K562 (cell line): ENCODE measurements around the gene SLC26A11. TPM values are rescaled to one million over a fixed set of nuclear protein-coding genes. Genes with fewer than 3 reads are reported as not detected.
A peak's percentile ranks its signal among the peaks of the same experiment; 100 is the strongest.

Experiments
- CBFA2T2 ChIP-seq: fragments of 450-650 bp; conservative IDR thresholded peaks from 2 replicates; pipeline ENCODE4 v1.6.1; 2017; ENCODE audit warnings: mild to moderate bottlenecking
- CCNT2 ChIP-seq: IDR thresholded peaks from 2 replicates; pipeline ENCODE4 v1.6.1; 2011; ENCODE audit warnings: borderline replicate concordance, low read depth, mild to moderate bottlenecking, moderate library complexity, mixed read lengths, low read length; ENCODE audit not compliant: insufficient read length; ENCODE audit errors: extremely low read depth
- MAZ ChIP-seq, 2 experiments: fragments of 450-650 bp in 1 of 2; sonication (generic) in 1 of 2; formaldehyde crosslinking; IDR thresholded peaks in 1 of 2; conservative IDR thresholded peaks in 1 of 2; 2 replicates each; pipeline versions ENCODE4 v1.4.0 to v1.5.0; 2020; ENCODE audit warnings: mild to moderate bottlenecking in 1 of 2, missing genetic modification reagents in 1 of 2
- MTF1 ChIP-seq: fragments of 250-450 bp; sonication (Bioruptor Pico); IDR thresholded peaks from 2 replicates; pipeline ENCODE4 v1.9.0; 2021; ENCODE audit warnings: moderate library complexity, mild to moderate bottlenecking, inconsistent platforms, borderline replicate concordance
- NR2C1 ChIP-seq, 2 experiments: fragments of 450-650 bp; IDR thresholded peaks; 2 replicates each; pipeline ENCODE4 v1.6.1; 2017; ENCODE audit warnings: mild to moderate bottlenecking in 2 of 2, antibody characterized with exemption in 1 of 2, inconsistent platforms in 1 of 2, missing compliant biosample characterization in 1 of 2, missing genetic modification characterization in 1 of 2
- PML ChIP-seq: IDR thresholded peaks from 2 replicates; pipeline ENCODE4 v1.6.1; 2012; ENCODE audit warnings: low read length, inconsistent platforms
- PRPF4 ChIP-seq: fragments of 200-400 bp; formaldehyde crosslinking; IDR thresholded peaks from one replicate; pipeline ENCODE4 v1.6.1; 2017; ENCODE audit warnings: low read length, low read depth, mild to moderate bottlenecking; ENCODE audit not compliant: insufficient read depth, poor library complexity, severe bottlenecking
- SP1 ChIP-seq: sonication (generic); formaldehyde crosslinking; IDR thresholded peaks from 2 replicates; pipeline ENCODE4 v1.8.1; 2022; ENCODE audit warnings: mild to moderate bottlenecking, missing genetic modification reagents
- ZNF121 ChIP-seq: sonication (generic); formaldehyde crosslinking; conservative IDR thresholded peaks from 2 replicates; pipeline ENCODE4 v1.8.0; 2022; ENCODE audit warnings: missing genetic modification reagents
- ZNF212 ChIP-seq: fragments of 450-650 bp; formaldehyde crosslinking; IDR thresholded peaks from 2 replicates; pipeline ENCODE4 v1.4.0; 2020; ENCODE audit warnings: mild to moderate bottlenecking
- polyA plus RNA-seq, 8 experiments: library from polyadenylated mRNA; depleted of rRNA in 4 of 8; stranded (reverse) in 5 of 8; unstranded in 3 of 8; fragments of >200 nt; fragmentation: Nextera tagmentation in 2 of 8; fragmentation: Illumina TruSeq in 1 of 8; extraction: Ambion mirVana in 2 of 8; extraction: Trizol in 1 of 8; gene quantifications; 2 replicates each; pipeline versions ENCODE4 v1.2.1 to v1.2.3, GENCODE V29; 2011 to 2014; ENCODE audit warnings: inconsistent platforms in 1 of 8, missing spikeins in 1 of 8
- total RNA-seq, 7 experiments: library from RNA; depleted of rRNA in 6 of 7; stranded (reverse); fragments of >200 nt in 6 of 7; fragmentation: Illumina TruSeq in 2 of 7; extraction: Trizol in 2 of 7; gene quantifications; 2 replicates each; pipeline versions ENCODE4 v1.2.1 to v1.2.3, GENCODE V29; 2011 to 2021; ENCODE audit warnings: low replicate concordance in 1 of 7
- TF ChIP-seq, protein P1 (sequence below), 2 experiments: fragments of 450-650 bp in 1 of 2; sonication (generic) in 1 of 2; formaldehyde crosslinking in 1 of 2; IDR thresholded peaks; 2 replicates each; pipeline versions ENCODE4 v1.7.1 to v1.9.0; 2016 to 2022; ENCODE audit warnings: inconsistent platforms in 1 of 2, mild to moderate bottlenecking in 1 of 2, missing genetic modification reagents in 1 of 2
- TF ChIP-seq, protein P2 (sequence below): fragments of 200-800 bp; sonication (Bioruptor generic); IDR thresholded peaks from 2 replicates; pipeline ENCODE4 v1.6.1; 2017; ENCODE audit warnings: missing genetic modification characterization, missing compliant biosample characterization
- TF ChIP-seq, protein P3 (sequence below): fragments of 450-650 bp; IDR thresholded peaks from 2 replicates; pipeline ENCODE4 v1.7.1; 2018; ENCODE audit warnings: mild to moderate bottlenecking, low read depth; ENCODE audit not compliant: partially characterized antibody

Gene SLC26A11
- total and polyA plus RNA-seq, 9 of the 15 experiments (the other 6 are each of a cell fraction or from before 2014, with no cell fraction given): 0.06 to 3.1 (median 1.2) TPM; not detected in 1

DNA sequence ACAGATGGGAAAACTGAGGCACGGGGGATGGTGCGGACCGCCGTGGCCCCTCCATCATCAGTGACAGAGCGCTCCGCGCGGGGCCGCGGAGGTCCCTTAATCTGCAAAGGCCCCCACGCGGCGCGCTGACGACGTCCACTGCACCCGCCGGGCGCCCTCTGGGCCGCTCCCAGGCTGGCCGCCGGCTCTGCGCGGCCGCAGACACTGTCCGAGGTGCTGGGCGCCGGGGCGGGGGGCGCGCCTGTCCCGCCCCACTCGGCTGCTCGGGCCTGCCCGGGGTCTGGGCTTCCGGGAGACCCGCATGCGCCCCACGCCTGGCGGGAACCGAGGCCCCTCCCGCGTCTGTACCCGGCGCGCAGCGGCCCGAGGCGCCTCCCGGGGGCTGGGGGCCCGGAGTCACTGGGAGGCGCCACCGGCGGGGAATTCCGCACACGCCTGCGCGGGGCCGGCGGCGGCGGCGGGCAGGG, 39.9 kb downstream of the SLC26A11 start (continued):
- TF ChIP-seq, protein P1, sequence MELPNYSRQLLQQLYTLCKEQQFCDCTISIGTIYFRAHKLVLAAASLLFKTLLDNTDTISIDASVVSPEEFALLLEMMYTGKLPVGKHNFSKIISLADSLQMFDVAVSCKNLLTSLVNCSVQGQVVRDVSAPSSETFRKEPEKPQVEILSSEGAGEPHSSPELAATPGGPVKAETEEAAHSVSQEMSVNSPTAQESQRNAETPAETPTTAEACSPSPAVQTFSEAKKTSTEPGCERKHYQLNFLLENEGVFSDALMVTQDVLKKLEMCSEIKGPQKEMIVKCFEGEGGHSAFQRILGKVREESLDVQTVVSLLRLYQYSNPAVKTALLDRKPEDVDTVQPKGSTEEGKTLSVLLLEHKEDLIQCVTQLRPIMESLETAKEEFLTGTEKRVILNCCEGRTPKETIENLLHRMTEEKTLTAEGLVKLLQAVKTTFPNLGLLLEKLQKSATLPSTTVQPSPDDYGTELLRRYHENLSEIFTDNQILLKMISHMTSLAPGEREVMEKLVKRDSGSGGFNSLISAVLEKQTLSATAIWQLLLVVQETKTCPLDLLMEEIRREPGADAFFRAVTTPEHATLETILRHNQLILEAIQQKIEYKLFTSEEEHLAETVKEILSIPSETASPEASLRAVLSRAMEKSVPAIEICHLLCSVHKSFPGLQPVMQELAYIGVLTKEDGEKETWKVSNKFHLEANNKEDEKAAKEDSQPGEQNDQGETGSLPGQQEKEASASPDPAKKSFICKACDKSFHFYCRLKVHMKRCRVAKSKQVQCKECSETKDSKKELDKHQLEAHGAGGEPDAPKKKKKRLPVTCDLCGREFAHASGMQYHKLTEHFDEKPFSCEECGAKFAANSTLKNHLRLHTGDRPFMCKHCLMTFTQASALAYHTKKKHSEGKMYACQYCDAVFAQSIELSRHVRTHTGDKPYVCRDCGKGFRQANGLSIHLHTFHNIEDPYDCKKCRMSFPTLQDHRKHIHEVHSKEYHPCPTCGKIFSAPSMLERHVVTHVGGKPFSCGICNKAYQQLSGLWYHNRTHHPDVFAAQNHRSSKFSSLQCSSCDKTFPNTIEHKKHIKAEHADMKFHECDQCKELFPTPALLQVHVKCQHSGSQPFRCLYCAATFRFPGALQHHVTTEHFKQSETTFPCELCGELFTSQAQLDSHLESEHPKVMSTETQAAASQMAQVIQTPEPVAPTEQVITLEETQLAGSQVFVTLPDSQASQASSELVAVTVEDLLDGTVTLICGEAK (IDR thresholded peaks at IDR 0.05): no peak
- TF ChIP-seq, protein P1 (CRISPR knock-in tag; IDR thresholded peaks at IDR 0.05): no peak
- TF ChIP-seq, protein P2, sequence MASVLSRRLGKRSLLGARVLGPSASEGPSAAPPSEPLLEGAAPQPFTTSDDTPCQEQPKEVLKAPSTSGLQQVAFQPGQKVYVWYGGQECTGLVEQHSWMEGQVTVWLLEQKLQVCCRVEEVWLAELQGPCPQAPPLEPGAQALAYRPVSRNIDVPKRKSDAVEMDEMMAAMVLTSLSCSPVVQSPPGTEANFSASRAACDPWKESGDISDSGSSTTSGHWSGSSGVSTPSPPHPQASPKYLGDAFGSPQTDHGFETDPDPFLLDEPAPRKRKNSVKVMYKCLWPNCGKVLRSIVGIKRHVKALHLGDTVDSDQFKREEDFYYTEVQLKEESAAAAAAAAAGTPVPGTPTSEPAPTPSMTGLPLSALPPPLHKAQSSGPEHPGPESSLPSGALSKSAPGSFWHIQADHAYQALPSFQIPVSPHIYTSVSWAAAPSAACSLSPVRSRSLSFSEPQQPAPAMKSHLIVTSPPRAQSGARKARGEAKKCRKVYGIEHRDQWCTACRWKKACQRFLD (CRISPR knock-in tag): peak; percentile 45; the same call in 1 of the 2 replicates
- TF ChIP-seq MAZ (CRISPR knock-in tag; conservative IDR thresholded peaks at IDR 0.05 in 1 of 2, IDR thresholded peaks at IDR 0.05 in 1 of 2): peak; percentile 58 to 97; a peak in 3 of 4 replicates
- no peak for TF ChIP-seq CBFA2T2
- TF ChIP-seq ZNF121 (CRISPR knock-in tag): no peak
- no peak for TF ChIP-seq NR2C1 (IDR thresholded peaks at IDR 0.05)
- TF ChIP-seq NR2C1 (tag; IDR thresholded peaks at IDR 0.05): no peak
- TF ChIP-seq, protein P3, sequence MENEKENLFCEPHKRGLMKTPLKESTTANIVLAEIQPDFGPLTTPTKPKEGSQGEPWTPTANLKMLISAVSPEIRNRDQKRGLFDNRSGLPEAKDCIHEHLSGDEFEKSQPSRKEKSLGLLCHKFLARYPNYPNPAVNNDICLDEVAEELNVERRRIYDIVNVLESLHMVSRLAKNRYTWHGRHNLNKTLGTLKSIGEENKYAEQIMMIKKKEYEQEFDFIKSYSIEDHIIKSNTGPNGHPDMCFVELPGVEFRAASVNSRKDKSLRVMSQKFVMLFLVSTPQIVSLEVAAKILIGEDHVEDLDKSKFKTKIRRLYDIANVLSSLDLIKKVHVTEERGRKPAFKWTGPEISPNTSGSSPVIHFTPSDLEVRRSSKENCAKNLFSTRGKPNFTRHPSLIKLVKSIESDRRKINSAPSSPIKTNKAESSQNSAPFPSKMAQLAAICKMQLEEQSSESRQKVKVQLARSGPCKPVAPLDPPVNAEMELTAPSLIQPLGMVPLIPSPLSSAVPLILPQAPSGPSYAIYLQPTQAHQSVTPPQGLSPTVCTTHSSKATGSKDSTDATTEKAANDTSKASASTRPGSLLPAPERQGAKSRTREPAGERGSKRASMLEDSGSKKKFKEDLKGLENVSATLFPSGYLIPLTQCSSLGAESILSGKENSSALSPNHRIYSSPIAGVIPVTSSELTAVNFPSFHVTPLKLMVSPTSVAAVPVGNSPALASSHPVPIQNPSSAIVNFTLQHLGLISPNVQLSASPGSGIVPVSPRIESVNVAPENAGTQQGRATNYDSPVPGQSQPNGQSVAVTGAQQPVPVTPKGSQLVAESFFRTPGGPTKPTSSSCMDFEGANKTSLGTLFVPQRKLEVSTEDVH: no peak
- peak; percentile 89 for TF ChIP-seq CCNT2
- TF ChIP-seq ZNF212 (CRISPR knock-in tag): no peak
- TF ChIP-seq PRPF4: no peak
- TF ChIP-seq SP1 (CRISPR knock-in tag): no peak
- peak; percentile 18; the same call in 1 of the 2 replicates for TF ChIP-seq PML
- no peak for TF ChIP-seq MTF1 (CRISPR knock-in tag)
